Left ventricle myocardium inferior (tissue), 1 donor: Measurements from ENCODE around the gene SPEM3. TPM values are rescaled to one million over a fixed set of nuclear protein-coding genes. Genes with fewer than 3 reads are reported as not detected.
A peak's percentile ranks its signal among the peaks of the same experiment; 100 is the strongest.

Source experiments
- DNase-seq: peaks from one replicate; pipeline ENCODE4 v3.0.0-alpha.2; 2020
- H3K27ac ChIP-seq: fragments of 200-600 bp; replicated peaks from 2 replicates; pipeline ENCODE4 v1.8.0; 2021
- H3K27me3 ChIP-seq: fragments of 200-600 bp; 2 replicates; pipeline ENCODE4 v1.8.0; 2021; ENCODE audit warnings: low read depth
- H3K36me3 ChIP-seq: fragments of 200-600 bp; 2 replicates; pipeline ENCODE4 v1.8.0; 2021
- H3K4me1 ChIP-seq: fragments of 200-600 bp; 2 replicates; pipeline ENCODE4 v1.8.0; 2021
- H3K4me3 ChIP-seq: fragments of 200-600 bp; 2 replicates; pipeline ENCODE4 v1.8.0; 2021; ENCODE audit warnings: mild to moderate bottlenecking, moderate library complexity
- H3K9me3 ChIP-seq: fragments of 200-600 bp; replicated peaks from 2 replicates; pipeline ENCODE4 v1.8.0; 2021
- CTCF ChIP-seq: fragments of 200-600 bp; IDR thresholded peaks from 2 replicates; pipeline ENCODE4 v1.8.0; 2021; ENCODE audit warnings: antibody characterized with exemption, mild to moderate bottlenecking, borderline replicate concordance
- intact Hi-C: fragments of 100-400 bp; cut with micrococcal nuclease; formaldehyde crosslinking; loops from one replicate; pipeline ENCODE4 v1.11.0; 2022
- total RNA-seq: library from RNA; stranded (reverse); fragmentation: NEBNext Ultra II Directional; extraction: Animal tissue kit (Norgen Biotek cat#: 25700); gene quantifications from one replicate; pipeline ENCODE4 v1.2.1, GENCODE V29; 2021
- donor health status: DM: no; HTN: yes; CAD: no; lungs with severe emphysema.

SPEM3 gene
- total RNA-seq, 1 donor from 2014 or later, result not detected

- no peak for DNase-seq
- TF ChIP-seq CTCF, result no peak
- no peaks in the 10 kb centered on the region for H3K9me3 ChIP-seq
- peaks cover 39% of the 10 kb centered on the region for H3K4me1 ChIP-seq
- no peak overlapping the region for H3K4me3 ChIP-seq
- H3K27me3 ChIP-seq, result no peaks in the 10 kb centered on the region
- intact Hi-C loops, result no loop called here
- H3K36me3 ChIP-seq, result no peaks in the 10 kb centered on the region
- H3K27ac ChIP-seq, result no peak overlapping the region
Observed at GRCh38 chr17:7398612-7399011, 30.0 kb upstream of the SPEM3 start.

GRCh38 chr17:7403043-7403726, 25.5 kb upstream of the SPEM3 start:
- Histone ChIP-seq H3K27ac (peak overlapping the region; percentile 96), H3K4me3 (peak overlapping the region; percentile 78), H3K27me3 (no peaks in the 10 kb centered on the region), H3K36me3 (no peaks in the 10 kb centered on the region), H3K4me1 (peaks cover 32% of the 10 kb centered on the region), H3K9me3 (no peaks in the 10 kb centered on the region)
- intact Hi-C loops, result no loop called here
- no peak for TF ChIP-seq CTCF
- peak; percentile 80 for DNase-seq

GRCh38 chr17:7403727-7403976, 25.0 kb upstream of the SPEM3 start:
- no peak for TF ChIP-seq CTCF
- no peaks in the 10 kb centered on the region for H3K9me3 ChIP-seq
- peak overlapping the region; percentile 78 for H3K4me3 ChIP-seq
- no peaks in the 10 kb centered on the region for H3K27me3 ChIP-seq
- no peak for DNase-seq
- intact Hi-C loops, result no loop called here
- peak overlapping the region; percentile 96 for H3K27ac ChIP-seq
- H3K36me3 ChIP-seq, result no peaks in the 10 kb centered on the region
- H3K4me1 ChIP-seq, result peaks cover 32% of the 10 kb centered on the region

GRCh38 chr17:7403977-7404736, 24.5 kb upstream of the SPEM3 start, which contains the start of gene TMEM256:
Gene TMEM256 (minus strand): TSS chr17:7404097. CDS start chr17:7404084, 13 bp downstream.
- Histone ChIP-seq H3K27me3 (no peaks in the 10 kb centered on the region), H3K4me3 (peak within 1 kb of the TSS; percentile 78), H3K9me3 (no peaks in the 10 kb centered on the region), H3K4me1 (peaks cover 32% of the 10 kb centered on the region), H3K36me3 (no peaks in the 10 kb centered on the region), H3K27ac (peak within 1 kb of the TSS; percentile 96)
- DNase-seq, result peak; percentile 99
- intact Hi-C loops, result no loop called here
- no peak for TF ChIP-seq CTCF

- no peaks in the 10 kb centered on the region for H3K27me3 ChIP-seq
- H3K4me3 ChIP-seq, result peak overlapping the region; percentile 78
- intact Hi-C loops, result no loop called here
- no peak for TF ChIP-seq CTCF
- H3K9me3 ChIP-seq, result no peaks in the 10 kb centered on the region
- peak; percentile 64 for DNase-seq
- peaks cover 32% of the 10 kb centered on the region for H3K4me1 ChIP-seq
- H3K27ac ChIP-seq, result peak overlapping the region; percentile 96
- no peaks in the 10 kb centered on the region for H3K36me3 ChIP-seq
Observed at GRCh38 chr17:7404737-7405349, 23.8 kb upstream of the SPEM3 start.
